BLaER1 treated with 17β-estradiol and CSF1 and Interleukin-3, amounts not matched to agents 10 nM and 100 nM (cell line): ENCODE measurements around the gene PPP1R12C.
A peak's percentile ranks its signal among the peaks of the same experiment; 100 is the strongest.

Source experiments
- H3K27ac ChIP-seq, 11 experiments: shearing (Covaris generic); formaldehyde crosslinking; 2 replicates each; pipeline ENCODE4 v1.8.1; 2022
- H3K27me3 ChIP-seq, 11 experiments: shearing (Covaris generic); formaldehyde crosslinking; 2 replicates each; pipeline ENCODE4 v1.8.1; 2022
- H3K36me3 ChIP-seq, 11 experiments: shearing (Covaris generic); formaldehyde crosslinking; 2 replicates each; pipeline ENCODE4 v1.8.1; 2022
- H3K4me1 ChIP-seq, 10 experiments: shearing (Covaris generic); formaldehyde crosslinking; 2 replicates each; pipeline ENCODE4 v1.8.1; 2022
- H3K4me2 ChIP-seq, 11 experiments: shearing (Covaris generic); formaldehyde crosslinking; 2 replicates each; pipeline ENCODE4 v1.8.1; 2022
- H3K4me3 ChIP-seq, 10 experiments: shearing (Covaris generic); formaldehyde crosslinking; 2 replicates each; pipeline ENCODE4 v1.8.1; 2022
- H3K9ac ChIP-seq, 11 experiments: shearing (Covaris generic); formaldehyde crosslinking; 2 replicates each; pipeline ENCODE4 v1.8.1; 2022
- H3K9me3 ChIP-seq, 11 experiments: shearing (Covaris generic); formaldehyde crosslinking; replicated peaks in 1 of 11; 2 replicates each; pipeline ENCODE4 v1.8.1; 2022
- H4K20me1 ChIP-seq, 11 experiments: shearing (Covaris generic); formaldehyde crosslinking; 2 replicates each; pipeline ENCODE4 v1.8.1; 2022
- Cebpa-rat ChIP-seq, 11 experiments: shearing (Covaris generic); IDR thresholded peaks; 2 replicates each; pipeline ENCODE4 v1.8.1; 2022

Gene PPP1R12C

GRCh38 chr19:55047951-55048350, 69.5 kb downstream of the PPP1R12C start:
- Histone ChIP-seq H3K4me3 (no peak overlapping the region), H3K27ac (no peak overlapping the region), H3K4me2 (no peak overlapping the region), H3K4me1 (peaks cover 0 to 8% (median under 1%) of the 10 kb centered on the region in 10 experiments; a peak in 6 of 20 replicates), H3K9me3 (no peaks in the 10 kb centered on the region), H3K27me3 (peaks cover 0 to 15% (median 0%) of the 10 kb centered on the region in 11 experiments; a peak in 4 of 22 replicates), H4K20me1 (peaks cover 36 to 88% (median 68%) of the 10 kb centered on the region in 11 experiments), H3K9ac (no peak overlapping the region), H3K36me3 (peaks cover 84 to 100% (median 96%) of the 10 kb centered on the region in 11 experiments)
- no peak for TF ChIP-seq Cebpa-rat (IDR thresholded peaks at IDR 0.05)

GRCh38 chr19:55046975-55047622, 70.3 kb downstream of the PPP1R12C start:
- H3K4me1 ChIP-seq, result peaks cover 6 to 15% (median 9%) of the 10 kb centered on the region in 10 experiments
- no peak overlapping the region for H3K9ac ChIP-seq
- H3K27ac ChIP-seq, result no peak overlapping the region
- no peak overlapping the region for H3K4me3 ChIP-seq
- H4K20me1 ChIP-seq, result peaks cover 44 to 92% (median 76%) of the 10 kb centered on the region in 11 experiments
- no peak overlapping the region for H3K4me2 ChIP-seq
- peaks cover 87 to 99% (median 95%) of the 10 kb centered on the region in 11 experiments for H3K36me3 ChIP-seq
- no peak for TF ChIP-seq Cebpa-rat (IDR thresholded peaks at IDR 0.05)
- no peaks in the 10 kb centered on the region for H3K9me3 ChIP-seq
- H3K27me3 ChIP-seq, result peaks cover 0 to 23% (median 0%) of the 10 kb centered on the region in 11 experiments; a peak in 4 of 22 replicates

- Histone ChIP-seq H3K4me1 (peaks cover 17 to 27% (median 22%) of the 10 kb centered on the region in 10 experiments), H3K9ac (no peak overlapping the region), H3K4me2 (no peak overlapping the region), H4K20me1 (peaks cover 64 to 97% (median 86%) of the 10 kb centered on the region in 11 experiments), H3K27me3 (peaks cover 0 to 31% (median 0%) of the 10 kb centered on the region in 11 experiments; a peak in 4 of 22 replicates), H3K9me3 (no peaks in the 10 kb centered on the region), H3K27ac (no peak overlapping the region), H3K36me3 (peaks cover 70 to 91% (median 77%) of the 10 kb centered on the region in 11 experiments), H3K4me3 (no peak overlapping the region)
- no peak for TF ChIP-seq Cebpa-rat (IDR thresholded peaks at IDR 0.05)
Observed at GRCh38 chr19:55044771-55045716, 72.4 kb downstream of the PPP1R12C start.

- peaks cover 0 to 31% (median 0%) of the 10 kb centered on the region in 11 experiments; a peak in 4 of 22 replicates for H3K27me3 ChIP-seq
- H3K4me1 ChIP-seq, result peaks cover 17 to 27% (median 22%) of the 10 kb centered on the region in 10 experiments
- no peak overlapping the region for H3K4me3 ChIP-seq
- H3K36me3 ChIP-seq, result peaks cover 65 to 91% (median 77%) of the 10 kb centered on the region in 11 experiments
- no peak overlapping the region for H3K4me2 ChIP-seq
- no peak overlapping the region for H3K9ac ChIP-seq
- peaks cover 66 to 97% (median 84%) of the 10 kb centered on the region in 11 experiments for H4K20me1 ChIP-seq
- TF ChIP-seq Cebpa-rat (IDR thresholded peaks at IDR 0.05), result no peak
- no peak overlapping the region for H3K27ac ChIP-seq
- peaks cover 0 to 5% (median 3%) of the 10 kb centered on the region in 11 experiments; a peak in 13 of 22 replicates for H3K9me3 ChIP-seq
Observed at GRCh38 chr19:55044286-55044685, 73.2 kb downstream of the PPP1R12C start.

GRCh38 chr19:55042688-55043087, 74.7 kb downstream of the PPP1R12C start:
- Histone ChIP-seq H3K4me2 (peak overlapping the region; percentile 63 to 90 (median 81)), H3K4me1 (peaks cover 17 to 32% (median 26%) of the 10 kb centered on the region in 10 experiments), H3K27ac (no peak overlapping the region), H3K36me3 (peaks cover 55 to 90% (median 74%) of the 10 kb centered on the region in 11 experiments), H3K27me3 (peaks cover 0 to 31% (median 0%) of the 10 kb centered on the region in 11 experiments; a peak in 4 of 22 replicates), H3K9ac (no peak overlapping the region), H4K20me1 (peaks cover 58 to 97% (median 86%) of the 10 kb centered on the region in 11 experiments), H3K9me3 (peaks cover 0 to 14% (median 9%) of the 10 kb centered on the region in 11 experiments; a peak in 13 of 22 replicates), H3K4me3 (no peak overlapping the region)
- TF ChIP-seq Cebpa-rat (IDR thresholded peaks at IDR 0.05), result no peak

- H3K9ac ChIP-seq, result peak overlapping the region in 1 of 11 experiments; percentile 28; a peak in 1 of 22 replicates
- H3K36me3 ChIP-seq, result peaks cover 51 to 86% (median 70%) of the 10 kb centered on the region in 11 experiments
- H4K20me1 ChIP-seq, result peaks cover 54 to 95% (median 87%) of the 10 kb centered on the region in 11 experiments
- H3K27me3 ChIP-seq, result peaks cover 0 to 31% (median 0%) of the 10 kb centered on the region in 11 experiments; a peak in 4 of 22 replicates
- no peak overlapping the region for H3K27ac ChIP-seq
- H3K4me2 ChIP-seq, result peak overlapping the region; percentile 63 to 90 (median 81)
- peaks cover 17 to 32% (median 26%) of the 10 kb centered on the region in 10 experiments for H3K4me1 ChIP-seq
- peaks cover 0 to 14% (median 9%) of the 10 kb centered on the region in 11 experiments; a peak in 13 of 22 replicates for H3K9me3 ChIP-seq
- no peak for TF ChIP-seq Cebpa-rat (IDR thresholded peaks at IDR 0.05)
- H3K4me3 ChIP-seq, result peak overlapping the region in 1 of 10 experiments; percentile 24; a peak in 2 of 20 replicates
Observed at GRCh38 chr19:55042344-55042678, 75.1 kb downstream of the PPP1R12C start.

- peaks cover 49 to 95% (median 87%) of the 10 kb centered on the region in 11 experiments for H4K20me1 ChIP-seq
- H3K4me1 ChIP-seq, result peaks cover 17 to 37% (median 26%) of the 10 kb centered on the region in 10 experiments
- peak overlapping the region in 1 of 10 experiments; percentile 24; a peak in 2 of 20 replicates for H3K4me3 ChIP-seq
- H3K27ac ChIP-seq, result 0 out of 22 replicates have a peak overlapping the region, but pooled peaks of 1 of the 11 experiments have one; percentile 8
- peaks cover 46 to 81% (median 65%) of the 10 kb centered on the region in 11 experiments for H3K36me3 ChIP-seq
- peaks cover 0 to 14% (median 9%) of the 10 kb centered on the region in 11 experiments; a peak in 13 of 22 replicates for H3K9me3 ChIP-seq
- H3K4me2 ChIP-seq, result peak overlapping the region; percentile 63 to 90 (median 81)
- H3K9ac ChIP-seq, result peak overlapping the region in 2 of 11 experiments; percentile 28 to 39; a peak in 3 of 22 replicates
- peaks cover 0 to 31% (median 0%) of the 10 kb centered on the region in 11 experiments; a peak in 4 of 22 replicates for H3K27me3 ChIP-seq
- no peak for TF ChIP-seq Cebpa-rat (IDR thresholded peaks at IDR 0.05)
Observed at GRCh38 chr19:55041627-55042343, 75.7 kb downstream of the PPP1R12C start.
